Trophoblast cell (in vitro differentiated cells and primary cell): ENCODE data around the gene HTR5A. TPM values are rescaled to one million over a fixed set of nuclear protein-coding genes. Genes with fewer than 3 reads are reported as not detected.

Experiments
- DNase-seq, 2 donors: peaks; one replicate each; pipeline ENCODE4 v3.0.0-alpha.2; 2016
- H2AFZ ChIP-seq: 2 replicates; pipeline ENCODE4 v1.6.1; 2013; ENCODE audit warnings: low read length, moderate library complexity, mild to moderate bottlenecking; ENCODE audit not compliant: insufficient read depth, poor library complexity
- H2AK5ac ChIP-seq: 2 replicates; pipeline ENCODE4 v1.6.1; 2013; ENCODE audit warnings: mild to moderate bottlenecking, low read length
- H2BK120ac ChIP-seq: 2 replicates; pipeline ENCODE4 v1.6.1; 2013; ENCODE audit warnings: low read length, mild to moderate bottlenecking, moderate library complexity; ENCODE audit not compliant: insufficient read depth, poor library complexity
- H2BK12ac ChIP-seq: 2 replicates; pipeline ENCODE4 v1.6.1; 2013; ENCODE audit warnings: mild to moderate bottlenecking, low read length, moderate library complexity
- H2BK5ac ChIP-seq: 2 replicates; pipeline ENCODE4 v1.6.1; 2013; ENCODE audit warnings: low read length, low read depth, moderate library complexity, mild to moderate bottlenecking; ENCODE audit not compliant: poor library complexity
- H3K14ac ChIP-seq: 2 replicates; pipeline ENCODE4 v1.6.1; 2013; ENCODE audit warnings: mild to moderate bottlenecking, low read length
- H3K18ac ChIP-seq: 2 replicates; pipeline ENCODE4 v1.6.1; 2013; ENCODE audit warnings: mild to moderate bottlenecking, low read length
- H3K23ac ChIP-seq: 2 replicates; pipeline ENCODE4 v1.6.1; 2013; ENCODE audit warnings: low read length
- H3K27ac ChIP-seq: 2 replicates; pipeline ENCODE4 v1.5.1; 2013; ENCODE audit warnings: low read depth, mild to moderate bottlenecking, inconsistent platforms, low read length, moderate library complexity
- H3K27me3 ChIP-seq: 2 replicates; pipeline ENCODE4 v1.6.1; 2013; ENCODE audit warnings: inconsistent platforms, mild to moderate bottlenecking, low read length, moderate library complexity; ENCODE audit not compliant: insufficient read depth
- H3K36me3 ChIP-seq, 2 experiments: 1 replicate in 1 of 2; 2 replicates in 1 of 2; pipeline ENCODE4 v1.6.1; 2013; ENCODE audit warnings: low read length in 2 of 2, mild to moderate bottlenecking in 2 of 2, moderate library complexity in 1 of 2; ENCODE audit not compliant: insufficient read depth in 2 of 2, control insufficient read depth in 1 of 2
- H3K4ac ChIP-seq: 2 replicates; pipeline ENCODE4 v1.6.1; 2013; ENCODE audit warnings: low read depth, mild to moderate bottlenecking, low read length, moderate library complexity
- H3K4me1 ChIP-seq, 2 experiments: 1 replicate in 1 of 2; 2 replicates in 1 of 2; pipeline ENCODE4 v1.6.1; 2013; ENCODE audit warnings: low read length in 2 of 2, mild to moderate bottlenecking in 2 of 2, moderate library complexity in 1 of 2; ENCODE audit not compliant: insufficient read depth in 2 of 2, control insufficient read depth in 1 of 2
- H3K4me2 ChIP-seq: 2 replicates; pipeline ENCODE4 v1.6.1; 2013; ENCODE audit warnings: inconsistent platforms, mild to moderate bottlenecking, low read length, moderate library complexity
- H3K4me3 ChIP-seq: 2 replicates; pipeline ENCODE4 v1.5.1; 2013; ENCODE audit warnings: mild to moderate bottlenecking, low read depth, low read length, inconsistent platforms
- H3K79me1 ChIP-seq: one replicate; pipeline ENCODE4 v1.6.1; 2013; ENCODE audit warnings: low read length
- H3K79me2 ChIP-seq: 2 replicates; pipeline ENCODE4 v1.6.1; 2013; ENCODE audit warnings: low read length, mild to moderate bottlenecking; ENCODE audit not compliant: control insufficient read depth, insufficient read depth, poor library complexity
- H3K9ac ChIP-seq: 2 replicates; pipeline ENCODE4 v1.6.1; 2013; ENCODE audit warnings: mild to moderate bottlenecking, low read length
- H3K9me3 ChIP-seq: 2 replicates; pipeline ENCODE4 v1.6.1; 2013; ENCODE audit warnings: low read depth, mild to moderate bottlenecking, control low read depth, inconsistent platforms, low read length; ENCODE audit not compliant: insufficient read depth
- H4K12ac ChIP-seq: 2 replicates; pipeline ENCODE4 v1.6.1; 2013; ENCODE audit warnings: low read depth, mild to moderate bottlenecking, low read length, moderate library complexity
- H4K8ac ChIP-seq: 2 replicates; pipeline ENCODE4 v1.6.1; 2013; ENCODE audit warnings: low read depth, mild to moderate bottlenecking, low read length, moderate library complexity
- H4K91ac ChIP-seq: one replicate; pipeline ENCODE4 v1.6.1; 2013; ENCODE audit warnings: low read depth, mild to moderate bottlenecking, low read length, moderate library complexity
- WGBS: extraction: QIAGEN DNeasy Blood & Tissue Kit; methylation state at CpG from one replicate; pipeline ENCODE4 v1.1.7; 2013; ENCODE audit warnings: missing lambda C conversion rate; ENCODE audit not compliant: insufficient read length, insufficient coverage; ENCODE audit errors: extremely low coverage; 5-methylcytosine and 5-hydroxymethylcytosine counted together
- polyA plus RNA-seq: library from polyadenylated mRNA; stranded (reverse); fragments of 200-250 nt; gene quantifications from 2 replicates; pipeline ENCODE4 v1.2.3, GENCODE V29; 2013

Gene HTR5A
- polyA plus RNA-seq = not detected in 2 replicates

- H3K14ac ChIP-seq = no peak within 1 kb of the TSS
- no peak within 1 kb of the TSS for H3K23ac ChIP-seq
- no peak within 1 kb of the TSS for H3K9ac ChIP-seq
- peak; percentile 84 to 93 for DNase-seq
- H3K27me3 ChIP-seq = peaks cover 6% of the 10 kb centered on the region
- no peak within 1 kb of the TSS for H2AFZ ChIP-seq
- H3K9me3 ChIP-seq = peaks cover 3% of the 10 kb centered on the region
- no peak within 1 kb of the TSS for H3K27ac ChIP-seq
- no CpG with 5 or more reads among the region's 48 CpGs for WGBS
- H3K18ac ChIP-seq = no peak within 1 kb of the TSS
- H2BK12ac ChIP-seq = no peak within 1 kb of the TSS
- no peaks in the 10 kb centered on the region for H3K36me3 ChIP-seq
- no peak within 1 kb of the TSS for H4K91ac ChIP-seq
- H2BK120ac ChIP-seq = no peak within 1 kb of the TSS
- H4K12ac ChIP-seq = no peak within 1 kb of the TSS
- H4K8ac ChIP-seq = no peak within 1 kb of the TSS
- H2BK5ac ChIP-seq = no peak within 1 kb of the TSS
- H3K79me2 ChIP-seq = no peaks in the 10 kb centered on the region
- H3K4ac ChIP-seq = no peak within 1 kb of the TSS
- H2AK5ac ChIP-seq = no peak within 1 kb of the TSS
- peaks cover 0 to 3% of the 10 kb centered on the region in 2 experiments for H3K4me1 ChIP-seq
- peak within 1 kb of the TSS; percentile 25 for H3K4me3 ChIP-seq
- H3K4me2 ChIP-seq = peak within 1 kb of the TSS; percentile 57
- no peaks in the 10 kb centered on the region for H3K79me1 ChIP-seq
These were observed at the start of gene HTR5A for GRCh38 chr7:155069992-155070751. Gene HTR5A, plus strand, starts transcription at chr7:155070324. Its CDS starts 576 bp downstream, at chr7:155070900.

GRCh38 chr7:155020996-155021395 is 49.1 kb upstream of the HTR5A start:
- Histone ChIP-seq H3K18ac (no peak overlapping the region), H3K9me3 (no peaks in the 10 kb centered on the region), H3K27ac (no peak overlapping the region), H4K8ac (no peak overlapping the region), H3K4me3 (no peak overlapping the region), H2BK5ac (peak overlapping the region; percentile 25), H3K14ac (peak overlapping the region; percentile 35), H3K36me3 (no peaks in the 10 kb centered on the region), H3K23ac (no peak overlapping the region), H3K27me3 (no peaks in the 10 kb centered on the region), H2AFZ (no peak overlapping the region), H2BK12ac (peak overlapping the region; percentile 34), H3K9ac (no peak overlapping the region), H2BK120ac (peak overlapping the region; percentile 29), H2AK5ac (no peak overlapping the region), H3K79me2 (no peaks in the 10 kb centered on the region), H4K91ac (peak overlapping the region; percentile 20), H3K4me1 (peaks cover 4 to 5% of the 10 kb centered on the region in 2 experiments), H3K4ac (no peak overlapping the region), H3K79me1 (peaks cover 5% of the 10 kb centered on the region), H4K12ac (no peak overlapping the region), H3K4me2 (no peak overlapping the region)
- no peak for DNase-seq
- no CpG with 5 or more reads among the region's 5 CpGs for WGBS

- peaks cover 5% of the 10 kb centered on the region for H3K79me1 ChIP-seq
- H3K4ac ChIP-seq = no peak overlapping the region
- H3K18ac ChIP-seq = no peak overlapping the region
- no CpG with 5 or more reads among the region's 7 CpGs for WGBS
- no peaks in the 10 kb centered on the region for H3K79me2 ChIP-seq
- H3K23ac ChIP-seq = no peak overlapping the region
- H2AK5ac ChIP-seq = no peak overlapping the region
- no peak overlapping the region for H3K4me2 ChIP-seq
- no peak overlapping the region for H3K9ac ChIP-seq
- H2BK120ac ChIP-seq = peak overlapping the region; percentile 41
- peak overlapping the region; percentile 67 for H3K27ac ChIP-seq
- H3K4me1 ChIP-seq = peaks cover 4 to 5% of the 10 kb centered on the region in 2 experiments
- peak overlapping the region; percentile 25 for H2BK5ac ChIP-seq
- no peaks in the 10 kb centered on the region for H3K9me3 ChIP-seq
- no peaks in the 10 kb centered on the region for H3K36me3 ChIP-seq
- no peak overlapping the region for H2BK12ac ChIP-seq
- no peak overlapping the region for H2AFZ ChIP-seq
- H3K4me3 ChIP-seq = no peak overlapping the region
- peak overlapping the region; percentile 42 for H4K91ac ChIP-seq
- DNase-seq = peak; percentile 50 to 83
- no peak overlapping the region for H3K14ac ChIP-seq
- H3K27me3 ChIP-seq = no peaks in the 10 kb centered on the region
- no peak overlapping the region for H4K12ac ChIP-seq
- H4K8ac ChIP-seq = no peak overlapping the region
These were observed 48.4 kb upstream of the HTR5A start for GRCh38 chr7:155021699-155022145.

GRCh38 chr7:155027879-155028278 is 42.2 kb upstream of the HTR5A start:
- H2BK5ac ChIP-seq = no peak overlapping the region
- H3K36me3 ChIP-seq = no peaks in the 10 kb centered on the region
- no peaks in the 10 kb centered on the region for H3K4me1 ChIP-seq
- no CpG with 5 or more reads among the region's 1 CpG for WGBS
- no peak overlapping the region for H3K4me2 ChIP-seq
- H3K9me3 ChIP-seq = no peaks in the 10 kb centered on the region
- H3K23ac ChIP-seq = no peak overlapping the region
- H2AK5ac ChIP-seq = no peak overlapping the region
- H3K4me3 ChIP-seq = no peak overlapping the region
- H3K14ac ChIP-seq = no peak overlapping the region
- H3K4ac ChIP-seq = no peak overlapping the region
- H2BK120ac ChIP-seq = no peak overlapping the region
- H2AFZ ChIP-seq = no peak overlapping the region
- H4K8ac ChIP-seq = no peak overlapping the region
- no peak overlapping the region for H3K27ac ChIP-seq
- H3K79me1 ChIP-seq = no peaks in the 10 kb centered on the region
- no peaks in the 10 kb centered on the region for H3K27me3 ChIP-seq
- H4K12ac ChIP-seq = no peak overlapping the region
- H4K91ac ChIP-seq = no peak overlapping the region
- no peak overlapping the region for H3K18ac ChIP-seq
- H2BK12ac ChIP-seq = no peak overlapping the region
- no peak for DNase-seq
- no peaks in the 10 kb centered on the region for H3K79me2 ChIP-seq
- no peak overlapping the region for H3K9ac ChIP-seq
